Gastrocnemius medialis (tissue), 4 donors: Measurements from ENCODE around the gene PXK. TPM values are rescaled to one million over a fixed set of nuclear protein-coding genes. Genes with fewer than 3 reads are reported as not detected.
"Not testable (repeated sequence)": the region's sequence is repeated elsewhere in the genome, so short reads cannot be mapped to it uniquely, and the experiment has no call there.

ENCODE experiments used
- ATAC-seq, 2 donors: fragments of 150-250 bp; one replicate each; pipeline ENCODE4 v1.9.1; 2016
- DNase-seq, 2 donors: peaks; one replicate each; pipeline ENCODE4 v3.0.0-alpha.2; 2019
- H3K27ac ChIP-seq, 4 donors: fragments of 200-600 bp; sonication (generic); 1 replicate in 1 of 4; 2 replicates in 3 of 4; pipeline ENCODE4 v1.5.1; 2016 to 2018; ENCODE audit warnings: mild to moderate bottlenecking in 2 of 4, moderate library complexity in 1 of 4
- H3K27me3 ChIP-seq, 3 donors: fragments of 200-600 bp; sonication (generic) in 2 of 3; 1 replicate in 1 of 3; 2 replicates in 2 of 3; pipeline versions ENCODE4 v1.5.1 to v1.6.0; 2016 to 2019; ENCODE audit warnings: mild to moderate bottlenecking in 1 of 3, moderate library complexity in 1 of 3
- H3K36me3 ChIP-seq, 2 donors: fragments of 200-600 bp; sonication (generic) in 1 of 2; one replicate each; pipeline ENCODE4 v1.5.1; 2017 to 2018
- H3K4me1 ChIP-seq, 2 donors: fragments of 200-600 bp; sonication (generic) in 1 of 2; one replicate each; pipeline ENCODE4 v1.5.1; 2016 to 2017; ENCODE audit warnings: mild to moderate bottlenecking in 2 of 2
- H3K4me3 ChIP-seq, 4 donors: fragments of 200-600 bp; sonication (generic) in 3 of 4; 1 replicate in 1 of 4; 2 replicates in 3 of 4; pipeline ENCODE4 v1.5.1; 2016 to 2019; ENCODE audit warnings: mild to moderate bottlenecking in 2 of 4
- H3K9me3 ChIP-seq, 3 donors: fragments of 200-600 bp; sonication (generic) in 2 of 3; 1 replicate in 1 of 3; 2 replicates in 2 of 3; pipeline ENCODE4 v1.5.1; 2016 to 2019
- POLR2A ChIP-seq, 2 donors: fragments of 450-650 bp; IDR thresholded peaks; one replicate each; pipeline ENCODE4 v1.6.1; 2017; ENCODE audit warnings: antibody characterized with exemption in 2 of 2, mild to moderate bottlenecking in 2 of 2, moderate library complexity in 2 of 2
- in situ Hi-C, 4 donors: fragments of 200-750 bp; cut with MboI; loops; one replicate each; pipeline versions ENCODE4 v1.15.0 to v1.8.0; 2017; ENCODE audit warnings: low sequenced_read_pairs in 4 of 4
- intact Hi-C: fragments of 100-400 bp; cut with DNase I; formaldehyde crosslinking; loops from one replicate; pipeline ENCODE4 v1.15.1; 2023; ENCODE audit warnings: low total_unique reads
- total RNA-seq, 4 donors: library from RNA; depleted of rRNA; stranded (reverse); fragments of >200 nt; gene quantifications; one replicate each; pipeline versions ENCODE4 v1.1.0 to v1.2.3, GENCODE V29; 2016
- TF ChIP-seq, protein P1 (sequence below), 5 experiments: fragments of 450-650 bp in 3 of 5; fragments of 200-600 bp in 2 of 5; sonication (generic) in 2 of 5; IDR thresholded peaks in 4 of 5; conservative IDR thresholded peaks in 1 of 5; 1 replicate in 4 of 5; 2 replicates in 1 of 5; pipeline ENCODE4 v1.5.1; 2016 to 2019; ENCODE audit warnings: antibody characterized with exemption in 5 of 5, mild to moderate bottlenecking in 3 of 5, moderate library complexity in 3 of 5

PXK gene
- total RNA-seq, 4 donors from 2014 or later, result 21.6 to 33.6 (median 24.4) TPM

DNA sequence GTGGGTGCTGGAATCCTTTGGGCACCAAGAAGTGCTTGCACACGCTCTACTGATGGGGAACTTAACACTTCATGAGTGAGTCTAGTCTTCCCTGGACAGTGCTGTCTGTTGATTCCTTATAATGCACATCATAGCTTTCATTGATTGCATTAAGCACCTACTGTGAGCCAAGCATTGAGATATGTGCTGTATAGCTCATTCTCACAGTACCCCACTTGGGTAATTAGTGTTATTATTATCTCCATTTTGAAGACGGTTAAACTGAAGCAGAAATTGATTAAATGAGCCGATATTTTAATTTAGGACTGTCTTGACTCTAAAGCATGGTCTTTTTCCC lies 101.4 kb downstream of the PXK start:
- intact Hi-C loops, result loop anchor here (1.0 to 5.0 kb wide), 3 partner anchors 29 to 197 kb away; partner anchors contain the start of genes ABHD6, HTD2 and RPP14
- TF ChIP-seq, protein P1, sequence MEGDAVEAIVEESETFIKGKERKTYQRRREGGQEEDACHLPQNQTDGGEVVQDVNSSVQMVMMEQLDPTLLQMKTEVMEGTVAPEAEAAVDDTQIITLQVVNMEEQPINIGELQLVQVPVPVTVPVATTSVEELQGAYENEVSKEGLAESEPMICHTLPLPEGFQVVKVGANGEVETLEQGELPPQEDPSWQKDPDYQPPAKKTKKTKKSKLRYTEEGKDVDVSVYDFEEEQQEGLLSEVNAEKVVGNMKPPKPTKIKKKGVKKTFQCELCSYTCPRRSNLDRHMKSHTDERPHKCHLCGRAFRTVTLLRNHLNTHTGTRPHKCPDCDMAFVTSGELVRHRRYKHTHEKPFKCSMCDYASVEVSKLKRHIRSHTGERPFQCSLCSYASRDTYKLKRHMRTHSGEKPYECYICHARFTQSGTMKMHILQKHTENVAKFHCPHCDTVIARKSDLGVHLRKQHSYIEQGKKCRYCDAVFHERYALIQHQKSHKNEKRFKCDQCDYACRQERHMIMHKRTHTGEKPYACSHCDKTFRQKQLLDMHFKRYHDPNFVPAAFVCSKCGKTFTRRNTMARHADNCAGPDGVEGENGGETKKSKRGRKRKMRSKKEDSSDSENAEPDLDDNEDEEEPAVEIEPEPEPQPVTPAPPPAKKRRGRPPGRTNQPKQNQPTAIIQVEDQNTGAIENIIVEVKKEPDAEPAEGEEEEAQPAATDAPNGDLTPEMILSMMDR (IDR thresholded peaks at IDR 0.05 in 4 of 5, conservative IDR thresholded peaks at IDR 0.05 in 1 of 5), result no peak
- TF ChIP-seq POLR2A (IDR thresholded peaks at IDR 0.05), result no peak
- Histone ChIP-seq H3K27ac (peak overlapping the region; percentile 87 to 95 (median 90)), H3K9me3 (no peaks in the 10 kb centered on the region), H3K27me3 (no peaks in the 10 kb centered on the region), H3K4me1 (peaks cover 20 to 23% of the 10 kb centered on the region in 2 donors), H3K36me3 (peaks cover 0 to 30% of the 10 kb centered on the region in 2 donors), H3K4me3 (peak overlapping the region; percentile 64 to 83 (median 76))
- no peak for DNase-seq
- in situ Hi-C loops, result no loop called here
- ATAC-seq, result no peak

DNA sequence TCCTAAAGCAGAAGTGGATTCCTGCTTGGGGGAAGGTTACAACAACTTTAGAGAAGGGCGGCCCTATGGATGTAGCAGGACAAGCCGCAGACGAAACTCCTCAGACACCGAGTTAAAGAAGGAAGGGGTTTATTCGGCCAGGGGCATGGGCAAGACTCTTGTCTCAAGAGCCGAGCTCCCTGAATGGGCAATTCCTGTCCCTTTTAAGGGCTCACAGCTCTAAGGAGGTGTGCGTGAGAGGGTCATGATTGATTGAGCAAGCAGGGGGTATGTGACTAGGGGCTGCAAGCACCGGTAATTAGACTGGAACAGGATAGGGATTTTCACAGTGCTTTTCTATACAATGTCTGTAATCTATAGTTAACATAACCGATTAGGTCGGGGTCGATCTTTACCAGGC lies 101.8 kb downstream of the PXK start:
- DNase-seq (no peak), ATAC-seq (no peak)
- peak overlapping the region; percentile 87 to 95 (median 90) for H3K27ac ChIP-seq
- peaks cover 20 to 23% of the 10 kb centered on the region in 2 donors for H3K4me1 ChIP-seq
- H3K36me3 ChIP-seq, result peaks cover 0 to 27% of the 10 kb centered on the region in 2 donors
- H3K4me3 ChIP-seq, result peak overlapping the region in 1 of 4 donors; percentile 64
- intact Hi-C loops, result loop anchor here (1.0 to 5.0 kb wide), 3 partner anchors 29 to 197 kb away; partner anchors contain the start of genes ABHD6, HTD2 and RPP14
- in situ Hi-C loops, result no loop called here
- H3K9me3 ChIP-seq, result no peaks in the 10 kb centered on the region
- no peak for TF ChIP-seq POLR2A (IDR thresholded peaks at IDR 0.05)
- TF ChIP-seq, protein P1 (IDR thresholded peaks at IDR 0.05 in 4 of 5, conservative IDR thresholded peaks at IDR 0.05 in 1 of 5), result no peak
- H3K27me3 ChIP-seq, result no peaks in the 10 kb centered on the region

DNA sequence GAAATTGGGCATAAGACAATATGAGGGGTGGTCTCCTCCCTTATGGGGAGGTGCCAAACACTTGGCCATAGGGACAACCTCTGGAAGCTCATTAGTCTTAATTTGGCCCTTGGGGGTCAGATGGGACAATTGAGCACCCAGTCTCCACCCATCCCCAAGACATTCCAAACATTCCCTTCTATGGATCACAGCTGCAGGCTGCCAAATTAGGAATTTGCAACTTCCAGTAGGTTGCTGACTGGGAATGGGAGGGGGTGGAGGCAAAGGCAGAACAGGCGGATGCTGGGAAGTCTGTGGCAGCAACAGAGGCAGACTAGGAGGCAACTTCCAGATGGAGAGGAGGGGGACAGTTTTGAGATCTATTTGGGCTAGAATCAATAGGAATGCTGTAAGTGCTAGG lies 102.3 kb downstream of the PXK start:
- intact Hi-C loops, result loop anchor here (1.0 to 5.0 kb wide), 3 partner anchors 28 to 198 kb away; partner anchors contain the start of genes ABHD6, HTD2 and RPP14
- H3K27ac ChIP-seq, result peak overlapping the region in 1 of 4 donors; percentile 91
- in situ Hi-C loops, result no loop called here

DNA sequence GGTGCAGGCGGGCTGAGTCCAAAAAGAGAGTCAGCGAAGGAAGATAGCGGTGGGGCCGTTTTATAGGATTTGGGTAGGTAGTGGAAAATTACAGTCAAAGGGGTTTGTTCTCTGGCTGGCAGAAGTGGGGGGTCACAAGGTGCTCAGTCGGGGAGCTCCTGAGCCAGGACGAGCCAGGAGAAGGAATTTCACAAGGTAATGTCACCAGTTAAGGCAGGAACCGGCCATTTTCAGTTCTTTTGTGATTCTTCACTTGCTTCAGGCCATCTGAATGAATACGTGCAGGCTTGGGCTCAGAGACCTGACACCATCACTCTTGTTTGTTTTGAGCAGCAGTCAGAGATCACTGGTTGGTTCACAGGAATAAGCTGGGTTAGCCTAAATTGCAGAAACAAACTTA lies 104.6 kb downstream of the PXK start:
- in situ Hi-C loops, H3K27ac ChIP-seq, H3K36me3 ChIP-seq, H3K27me3 ChIP-seq, H3K9me3 ChIP-seq, DNase-seq, ATAC-seq, intact Hi-C loops, H3K4me3 ChIP-seq: not testable (repeated sequence)
- H3K4me1 ChIP-seq, result peaks cover 12 to 17% of the 10 kb centered on the region in 2 donors

More for the DNA sequence above, 102.3 kb downstream of the PXK start:
- DNase-seq, result no peak
- no peak overlapping the region for H3K4me3 ChIP-seq
- H3K9me3 ChIP-seq, result no peaks in the 10 kb centered on the region
- H3K4me1 ChIP-seq, result peaks cover 20 to 23% of the 10 kb centered on the region in 2 donors
- no peaks in the 10 kb centered on the region for H3K27me3 ChIP-seq
- TF ChIP-seq POLR2A (IDR thresholded peaks at IDR 0.05), result no peak
- TF ChIP-seq, protein P1 (IDR thresholded peaks at IDR 0.05 in 4 of 5, conservative IDR thresholded peaks at IDR 0.05 in 1 of 5), result no peak
- H3K36me3 ChIP-seq, result peaks cover 0 to 22% of the 10 kb centered on the region in 2 donors
- no peak for ATAC-seq

DNA sequence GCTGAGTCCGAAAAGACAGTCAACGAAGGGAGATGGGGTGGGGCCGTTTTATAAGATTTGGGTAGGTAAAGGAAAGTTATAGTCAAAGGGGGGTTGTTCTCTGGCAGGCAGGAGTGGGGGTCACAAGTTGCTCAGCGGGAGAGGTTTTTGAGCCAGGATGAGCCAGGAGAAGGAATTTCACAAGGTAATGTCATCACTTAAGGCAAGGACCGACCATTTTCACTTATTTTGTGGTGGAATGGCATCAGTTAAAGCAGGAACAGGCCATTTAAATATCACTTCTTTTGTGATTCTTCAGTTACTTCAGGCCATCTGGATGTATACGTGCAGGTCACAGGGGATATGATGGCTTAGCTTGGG lies 108.3 kb downstream of the PXK start:
- H3K27me3 ChIP-seq, intact Hi-C loops, H3K36me3 ChIP-seq, H3K9me3 ChIP-seq, H3K4me3 ChIP-seq, ATAC-seq, DNase-seq, H3K27ac ChIP-seq, H3K4me1 ChIP-seq, in situ Hi-C loops: not testable (repeated sequence)
